Astrocyte (in vitro differentiated cells and primary cell): Measurements from ENCODE around the gene DIP2C. TPM values are rescaled to one million over a fixed set of nuclear protein-coding genes. Genes with fewer than 3 reads are reported as not detected.

Experiments used
- DNase-seq: peaks from one replicate; pipeline ENCODE4 v3.0.0-alpha.2; 2010; ENCODE audit warnings: low read depth
- FAIRE-seq: peaks from 2 replicates; lab custom pipeline; 2011; peaks lifted over from hg19 to GRCh38; lab: Jason Lieb, UNC
- H2AFZ ChIP-seq: 2 replicates; pipeline ENCODE4 v1.6.0; 2012; ENCODE audit warnings: low read depth, low read length, inconsistent platforms
- H3K27ac ChIP-seq: 2 replicates; pipeline ENCODE4 v1.5.1; 2011; ENCODE audit warnings: low read depth, low read length, inconsistent platforms
- H3K27me3 ChIP-seq: 2 replicates; pipeline ENCODE4 v1.6.0; 2011; ENCODE audit warnings: low read length, inconsistent platforms; ENCODE audit not compliant: insufficient read depth
- H3K36me3 ChIP-seq: 2 replicates; pipeline ENCODE4 v1.5.1; 2011; ENCODE audit warnings: low read length, inconsistent platforms; ENCODE audit not compliant: insufficient read depth
- H3K4me1 ChIP-seq: 2 replicates; pipeline ENCODE4 v1.5.1; 2011; ENCODE audit warnings: low read length, inconsistent platforms; ENCODE audit not compliant: insufficient read depth
- H3K4me2 ChIP-seq: 2 replicates; pipeline ENCODE4 v1.6.0; 2012; ENCODE audit warnings: low read length, inconsistent platforms
- H3K4me3 ChIP-seq: 2 replicates; pipeline ENCODE4 v1.5.1; 2011; ENCODE audit warnings: low read depth, mild to moderate bottlenecking, low read length, inconsistent platforms; ENCODE audit not compliant: insufficient read depth
- H3K79me2 ChIP-seq: 2 replicates; pipeline ENCODE4 v1.6.0; 2012; ENCODE audit warnings: mild to moderate bottlenecking, low read length, inconsistent platforms; ENCODE audit not compliant: insufficient read depth
- H3K9ac ChIP-seq: 2 replicates; pipeline ENCODE4 v1.6.0; 2012; ENCODE audit warnings: mild to moderate bottlenecking, low read length, inconsistent platforms
- H3K9me3 ChIP-seq: 2 replicates; pipeline ENCODE4 v1.5.1; 2012; ENCODE audit warnings: low read depth, mild to moderate bottlenecking, low read length, inconsistent platforms; ENCODE audit not compliant: insufficient read depth
- H4K20me1 ChIP-seq: 2 replicates; pipeline ENCODE4 v1.6.0; 2012; ENCODE audit warnings: low read length, inconsistent platforms; ENCODE audit not compliant: insufficient read depth
- H3K27ac Mint-ChIP-seq: one replicate; pipeline ENCODE4 v1.8.0; 2021; ENCODE audit warnings: mild to moderate bottlenecking, mixed read lengths; ENCODE audit not compliant: unreplicated experiment
- H3K27me3 Mint-ChIP-seq: one replicate; pipeline ENCODE4 v1.8.0; 2021; ENCODE audit warnings: low read depth, mixed read lengths; ENCODE audit not compliant: unreplicated experiment
- H3K36me3 Mint-ChIP-seq: one replicate; pipeline ENCODE4 v1.8.0; 2021; ENCODE audit warnings: low read depth, mixed read lengths; ENCODE audit not compliant: unreplicated experiment
- H3K4me1 Mint-ChIP-seq: one replicate; pipeline ENCODE4 v1.8.0; 2021; ENCODE audit warnings: low read depth, mixed read lengths; ENCODE audit not compliant: unreplicated experiment
- H3K4me3 Mint-ChIP-seq: one replicate; pipeline ENCODE4 v1.8.0; 2021; ENCODE audit warnings: mild to moderate bottlenecking, moderate library complexity, mixed read lengths; ENCODE audit not compliant: unreplicated experiment
- H3K9me3 Mint-ChIP-seq: one replicate; pipeline ENCODE4 v1.8.0; 2021; ENCODE audit warnings: mild to moderate bottlenecking, mixed read lengths; ENCODE audit not compliant: unreplicated experiment
- EZH2 ChIP-seq: IDR thresholded peaks from 2 replicates; pipeline ENCODE4 v1.6.1; 2012; ENCODE audit warnings: mild to moderate bottlenecking, low read length, inconsistent platforms; ENCODE audit not compliant: insufficient read depth
- total RNA-seq: library from RNA; stranded (reverse); gene quantifications from 2 replicates; pipeline ENCODE4 v1.2.1, GENCODE V29; 2021
- TF ChIP-seq, protein P1 (sequence below): IDR thresholded peaks from 2 replicates; pipeline ENCODE4 v1.5.1; 2011; ENCODE audit warnings: low read depth, mild to moderate bottlenecking, inconsistent platforms, low read length, moderate library complexity; ENCODE audit not compliant: insufficient read depth

DIP2C gene
- total RNA-seq, 1 donor from 2014 or later = 27.3 TPM

GRCh38 chr10:686155-686931 lies 3.1 kb downstream of the DIP2C start:
- H3K27ac ChIP-seq = no peak overlapping the region
- no peaks in the 10 kb centered on the region for H3K27me3 Mint-ChIP-seq
- no peak overlapping the region for H3K4me3 ChIP-seq
- H3K79me2 ChIP-seq = peaks cover 75% of the 10 kb centered on the region
- no peak overlapping the region for H2AFZ ChIP-seq
- no peak overlapping the region for H3K4me3 Mint-ChIP-seq
- peaks cover 53% of the 10 kb centered on the region for H4K20me1 ChIP-seq
- H3K9me3 Mint-ChIP-seq = no peaks in the 10 kb centered on the region
- no peak overlapping the region for H3K9ac ChIP-seq
- no peak overlapping the region for H3K4me2 ChIP-seq
- H3K36me3 ChIP-seq = no peaks in the 10 kb centered on the region
- H3K27ac Mint-ChIP-seq = no peak overlapping the region
- TF ChIP-seq EZH2 = no peak
- TF ChIP-seq, protein P1, sequence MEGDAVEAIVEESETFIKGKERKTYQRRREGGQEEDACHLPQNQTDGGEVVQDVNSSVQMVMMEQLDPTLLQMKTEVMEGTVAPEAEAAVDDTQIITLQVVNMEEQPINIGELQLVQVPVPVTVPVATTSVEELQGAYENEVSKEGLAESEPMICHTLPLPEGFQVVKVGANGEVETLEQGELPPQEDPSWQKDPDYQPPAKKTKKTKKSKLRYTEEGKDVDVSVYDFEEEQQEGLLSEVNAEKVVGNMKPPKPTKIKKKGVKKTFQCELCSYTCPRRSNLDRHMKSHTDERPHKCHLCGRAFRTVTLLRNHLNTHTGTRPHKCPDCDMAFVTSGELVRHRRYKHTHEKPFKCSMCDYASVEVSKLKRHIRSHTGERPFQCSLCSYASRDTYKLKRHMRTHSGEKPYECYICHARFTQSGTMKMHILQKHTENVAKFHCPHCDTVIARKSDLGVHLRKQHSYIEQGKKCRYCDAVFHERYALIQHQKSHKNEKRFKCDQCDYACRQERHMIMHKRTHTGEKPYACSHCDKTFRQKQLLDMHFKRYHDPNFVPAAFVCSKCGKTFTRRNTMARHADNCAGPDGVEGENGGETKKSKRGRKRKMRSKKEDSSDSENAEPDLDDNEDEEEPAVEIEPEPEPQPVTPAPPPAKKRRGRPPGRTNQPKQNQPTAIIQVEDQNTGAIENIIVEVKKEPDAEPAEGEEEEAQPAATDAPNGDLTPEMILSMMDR = no peak
- FAIRE-seq (no peak), DNase-seq (no peak)
- H3K36me3 Mint-ChIP-seq = peaks cover 6% of the 10 kb centered on the region
- peaks cover 54% of the 10 kb centered on the region for H3K4me1 Mint-ChIP-seq
- H3K9me3 ChIP-seq = no peaks in the 10 kb centered on the region
- no peaks in the 10 kb centered on the region for H3K27me3 ChIP-seq
- H3K4me1 ChIP-seq = peaks cover 33% of the 10 kb centered on the region

DNA sequence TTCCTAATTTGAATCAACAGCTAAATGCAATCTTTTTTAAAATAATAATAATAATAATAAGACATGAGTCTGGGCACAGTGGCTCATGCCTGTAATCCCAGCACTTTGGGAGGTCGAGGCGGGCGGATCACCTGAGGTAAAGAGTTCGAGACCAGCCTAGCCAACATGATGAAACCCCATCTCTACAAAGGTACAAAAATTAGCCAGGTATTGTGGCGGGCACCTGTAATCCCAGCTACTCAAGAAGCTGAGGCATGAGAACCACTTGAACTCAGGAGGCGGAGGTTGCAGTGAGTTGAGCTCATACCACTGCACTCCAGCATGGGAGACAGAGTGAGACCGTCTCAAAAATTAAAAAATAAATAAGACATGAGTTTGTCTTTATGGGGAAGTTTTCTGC lies 3.9 kb downstream of the DIP2C start:
- no peaks in the 10 kb centered on the region for H3K9me3 Mint-ChIP-seq
- H3K4me3 Mint-ChIP-seq = no peak overlapping the region
- Histone ChIP-seq H2AFZ (no peak overlapping the region), H3K27ac (no peak overlapping the region), H3K36me3 (no peaks in the 10 kb centered on the region), H3K4me2 (no peak overlapping the region), H3K4me3 (no peak overlapping the region), H3K9me3 (no peaks in the 10 kb centered on the region), H3K79me2 (peaks cover 82% of the 10 kb centered on the region), H3K4me1 (peaks cover 32% of the 10 kb centered on the region), H3K9ac (no peak overlapping the region), H4K20me1 (peaks cover 60% of the 10 kb centered on the region), H3K27me3 (no peaks in the 10 kb centered on the region)
- no peak overlapping the region for H3K27ac Mint-ChIP-seq
- TF ChIP-seq, protein P1 = no peak
- no peak for TF ChIP-seq EZH2
- DNase-seq (no peak), FAIRE-seq (no peak)
- H3K36me3 Mint-ChIP-seq = peaks cover 6% of the 10 kb centered on the region
- H3K27me3 Mint-ChIP-seq = no peaks in the 10 kb centered on the region
- H3K4me1 Mint-ChIP-seq = peaks cover 52% of the 10 kb centered on the region
